Large intestine (tissue), 3 donors: ENCODE measurements around the gene CYSTM1. TPM values are rescaled to one million over a fixed set of nuclear protein-coding genes. Genes with fewer than 3 reads are reported as not detected.
A peak's percentile ranks its signal among the peaks of the same experiment; 100 is the strongest.
"Not testable (repeated sequence)": the region's sequence is repeated elsewhere in the genome, so short reads cannot be mapped to it uniquely, and the experiment has no call there.

Experiments used
- DNase-seq, 2 donors: peaks; one replicate each; pipeline versions ENCODE4 v3.0.0 to v3.0.0-alpha.2; 2013
- H3K27ac ChIP-seq: one replicate; pipeline ENCODE4 v1.5.1; 2013; ENCODE audit warnings: low read length
- H3K27me3 ChIP-seq: 2 replicates; pipeline ENCODE4 v1.6.1; 2013; ENCODE audit warnings: low read length; ENCODE audit not compliant: control insufficient read depth, insufficient read depth
- H3K36me3 ChIP-seq: 2 replicates; pipeline ENCODE4 v1.6.1; 2013; ENCODE audit warnings: low read length; ENCODE audit not compliant: control insufficient read depth, insufficient read depth
- H3K4me1 ChIP-seq: one replicate; pipeline ENCODE4 v1.6.1; 2013; ENCODE audit warnings: low read length; ENCODE audit not compliant: control insufficient read depth, insufficient read depth
- H3K4me3 ChIP-seq: one replicate; pipeline ENCODE4 v1.5.1; 2013; ENCODE audit warnings: low read length
- H3K9me3 ChIP-seq: one replicate; pipeline ENCODE4 v1.6.1; 2013; ENCODE audit warnings: mild to moderate bottlenecking, low read depth, low read length, moderate library complexity; ENCODE audit not compliant: control insufficient read depth
- WGBS: methylation state at CpG from one replicate; pipeline ENCODE4 v1.1.5; 2013; ENCODE audit warnings: low lambda C conversion rate; ENCODE audit not compliant: insufficient coverage; 5-methylcytosine and 5-hydroxymethylcytosine counted together
- polyA plus RNA-seq: library from polyadenylated mRNA; unstranded; fragments of 120-200 nt; gene quantifications from one replicate; pipeline ENCODE4 v1.2.1, GENCODE V29; 2013

CYSTM1 gene
- polyA plus RNA-seq, 1 donor = 94.5 TPM

DNA sequence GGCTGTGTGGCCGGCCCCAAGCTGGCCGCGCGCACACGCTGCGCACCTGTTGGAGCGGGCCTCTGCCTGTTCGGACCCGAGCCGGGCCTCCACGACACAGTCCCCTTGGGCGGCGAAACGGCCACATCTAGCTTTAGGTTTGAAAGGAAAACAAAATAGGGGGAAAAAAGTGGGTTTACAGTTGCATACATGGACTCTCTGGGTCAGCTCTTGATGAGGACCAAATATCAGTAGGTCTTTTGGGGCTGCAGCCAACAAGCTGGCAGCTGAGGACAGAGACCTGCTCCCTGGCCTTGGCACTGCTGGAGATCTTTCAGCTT lies 28.5 kb upstream of the CYSTM1 start:
- peaks cover 28% of the 10 kb centered on the region for H3K4me1 ChIP-seq
- no peak overlapping the region for H3K27ac ChIP-seq
- no peaks in the 10 kb centered on the region for H3K36me3 ChIP-seq
- H3K27me3 ChIP-seq = peaks cover 37% of the 10 kb centered on the region
- no peak for DNase-seq
- H3K4me3 ChIP-seq = peak overlapping the region; percentile 32
- peaks cover 2% of the 10 kb centered on the region for H3K9me3 ChIP-seq
- WGBS = no CpG with 5 or more reads among the region's 14 CpGs

DNA sequence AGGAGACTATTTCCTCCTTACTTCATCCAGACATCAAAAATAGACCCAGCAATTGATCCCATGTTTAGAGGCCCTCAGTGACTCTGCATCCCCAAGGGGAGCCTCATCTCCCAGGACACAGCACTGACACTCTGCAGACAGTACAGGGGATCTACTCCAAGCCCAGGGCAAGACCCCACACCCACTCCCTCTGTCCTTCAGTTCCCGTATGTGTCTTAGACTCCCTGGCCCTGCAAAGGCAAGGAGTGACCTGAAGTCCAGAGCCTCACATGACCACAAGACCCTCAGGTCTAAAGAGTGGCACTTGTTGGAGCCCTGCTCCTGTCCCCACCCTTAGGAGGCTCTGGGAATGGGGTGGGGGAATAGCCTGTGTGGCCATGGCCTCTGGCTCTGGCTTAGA lies 27.5 kb upstream of the CYSTM1 start:
- no peak overlapping the region for H3K27ac ChIP-seq
- H3K27me3 ChIP-seq = peaks cover 37% of the 10 kb centered on the region
- peaks cover 29% of the 10 kb centered on the region for H3K4me1 ChIP-seq
- H3K4me3 ChIP-seq = no peak overlapping the region
- WGBS = no CpG with 5 or more reads among the region's 1 CpG
- no peak for DNase-seq
- peaks cover 2% of the 10 kb centered on the region for H3K9me3 ChIP-seq
- H3K36me3 ChIP-seq = no peaks in the 10 kb centered on the region

DNA sequence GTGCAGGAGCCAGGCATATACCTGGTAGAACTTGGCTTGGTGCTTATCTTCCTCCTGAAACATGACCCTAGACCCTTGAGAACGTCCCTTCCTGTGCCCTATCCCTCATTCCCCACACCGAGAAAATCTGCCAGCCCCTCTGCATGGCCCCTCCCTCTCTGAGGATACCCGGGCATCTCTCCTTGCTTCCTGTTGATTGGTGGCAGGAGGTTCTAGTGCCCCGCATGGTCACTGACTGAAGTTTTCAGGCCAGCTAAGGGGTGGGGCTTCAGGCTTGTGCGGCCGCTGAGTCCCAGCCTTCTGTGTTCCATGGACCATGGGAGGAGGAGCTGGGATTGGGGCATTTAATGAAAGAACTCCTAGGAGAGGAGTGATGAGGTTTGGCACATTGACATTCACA lies 26.5 kb upstream of the CYSTM1 start:
- Histone ChIP-seq H3K27me3 (peaks cover 42% of the 10 kb centered on the region), H3K27ac (no peak overlapping the region), H3K36me3 (no peaks in the 10 kb centered on the region), H3K9me3 (peaks cover 2% of the 10 kb centered on the region), H3K4me3 (no peak overlapping the region), H3K4me1 (peaks cover 20% of the 10 kb centered on the region)
- no CpG with 5 or more reads among the region's 6 CpGs for WGBS
- DNase-seq = no peak

DNA sequence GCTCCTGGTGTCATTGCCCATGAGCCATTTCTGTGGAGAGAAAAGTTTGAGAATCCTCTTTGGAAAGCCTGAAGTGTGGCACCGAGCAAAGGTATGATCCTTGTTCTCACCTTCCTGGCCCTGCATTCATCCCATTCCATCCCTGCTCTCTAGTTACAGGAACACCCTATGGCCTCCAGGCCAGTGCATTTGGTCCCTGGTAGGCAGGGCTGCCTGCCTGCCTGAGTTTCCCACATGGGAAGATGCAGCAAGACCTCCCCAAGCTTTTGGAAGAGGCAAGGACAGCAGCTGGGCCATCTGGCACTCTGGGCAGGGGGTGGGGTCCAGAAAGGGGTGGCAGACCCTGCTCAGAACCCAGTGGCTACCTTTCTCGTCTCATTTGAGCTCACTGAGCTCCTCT lies 24.8 kb upstream of the CYSTM1 start:
- Histone ChIP-seq H3K27me3 (peaks cover 45% of the 10 kb centered on the region), H3K9me3 (peaks cover 2% of the 10 kb centered on the region), H3K27ac (no peak overlapping the region), H3K4me1 (peaks cover 13% of the 10 kb centered on the region), H3K36me3 (no peaks in the 10 kb centered on the region), H3K4me3 (no peak overlapping the region)
- DNase-seq = no peak
- no CpG with 5 or more reads among the region's 2 CpGs for WGBS

DNA sequence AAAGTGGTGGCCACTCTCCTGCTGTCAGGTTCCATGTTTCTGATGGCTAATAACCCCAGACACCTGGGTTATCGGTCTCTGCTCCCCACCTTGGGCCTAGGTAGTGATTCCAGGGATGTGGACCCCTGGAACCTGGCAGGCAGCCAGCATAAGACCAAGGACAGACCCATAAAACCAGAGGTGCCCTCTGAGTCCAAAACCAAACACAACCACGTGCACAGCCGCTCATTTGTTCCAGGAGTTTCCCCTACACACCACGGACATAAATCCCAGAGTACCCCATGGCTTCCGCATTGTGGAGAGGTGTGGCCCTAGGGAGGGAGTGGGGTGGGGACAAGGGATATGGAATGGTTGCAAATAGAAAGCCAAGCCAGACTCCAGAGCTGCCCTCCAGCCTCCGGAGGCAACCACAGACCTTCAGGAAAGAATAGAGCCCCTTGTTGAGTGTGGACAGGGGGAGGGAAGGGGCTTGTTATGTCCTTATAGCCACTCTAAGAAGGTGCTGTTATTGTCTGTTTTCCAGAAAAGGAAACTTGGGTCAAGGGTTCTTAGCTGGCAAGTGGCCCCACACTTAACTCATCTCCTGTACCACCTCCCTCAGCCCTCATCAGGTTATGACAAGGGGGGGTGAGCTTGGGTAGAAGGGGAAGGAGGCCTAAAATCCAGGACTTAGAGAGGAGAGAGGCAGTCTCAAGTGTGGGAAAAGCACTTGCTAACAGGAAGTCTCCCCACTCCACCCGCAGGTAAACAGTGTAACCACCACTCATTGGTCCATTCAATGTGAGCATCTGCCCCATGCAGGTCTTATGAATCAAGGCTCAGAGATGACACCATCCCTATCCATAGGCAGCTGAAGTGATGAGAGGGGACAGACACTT lies 23.6 kb upstream of the CYSTM1 start:
- H3K27me3 ChIP-seq = peaks cover 35% of the 10 kb centered on the region
- no CpG with 5 or more reads among the region's 7 CpGs for WGBS
- peak; percentile 69 to 81 for DNase-seq

DNA sequence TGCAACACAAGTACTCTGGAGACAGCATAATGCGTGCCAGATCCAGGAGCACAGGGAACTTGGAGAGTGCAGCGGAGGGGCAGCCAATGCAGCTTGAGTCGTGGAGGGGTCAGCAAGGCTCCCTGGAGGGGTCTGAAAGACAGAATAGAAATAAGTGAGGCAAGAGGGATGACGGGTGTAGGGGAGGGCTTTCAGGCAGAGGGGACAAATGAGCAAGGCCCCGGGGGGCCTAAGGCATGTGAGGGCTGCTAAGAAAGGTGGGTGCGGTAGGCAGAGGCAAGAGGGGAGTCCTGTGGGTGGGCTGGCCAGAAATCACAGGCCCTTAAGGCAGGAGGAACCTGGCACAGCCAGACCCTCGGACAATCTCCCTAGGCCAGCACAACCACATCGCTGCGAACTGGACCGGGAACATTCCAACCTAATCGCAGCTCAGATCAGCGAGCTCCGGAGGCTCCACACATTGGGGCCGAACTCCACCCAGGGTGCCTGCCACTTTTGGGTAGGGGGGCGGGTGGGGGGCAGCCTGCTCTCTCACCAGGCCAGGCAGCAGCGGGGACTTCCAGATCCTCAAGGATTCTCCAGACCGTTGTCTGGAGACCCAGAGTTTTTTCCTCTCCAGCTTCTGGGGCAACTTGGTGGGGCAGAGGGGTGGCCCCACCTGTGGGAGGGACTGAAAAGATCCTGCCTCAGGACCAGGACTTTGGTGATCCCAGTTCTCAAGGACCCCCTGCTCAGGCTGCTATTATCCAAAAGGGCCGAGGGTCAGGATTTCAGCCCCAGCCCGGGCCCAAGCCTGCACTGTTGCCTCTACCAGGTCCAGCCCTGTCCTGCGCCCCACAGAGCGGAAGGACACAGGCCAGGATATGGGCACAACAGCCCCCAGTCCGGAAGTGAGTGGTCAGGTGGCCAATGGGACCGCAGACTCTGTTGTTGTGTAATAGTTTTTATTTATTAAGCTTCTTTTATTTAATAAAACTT lies 22.7 kb upstream of the CYSTM1 start:
- H3K9me3 ChIP-seq = no peaks in the 10 kb centered on the region
- 75% methylated on average over 2 of the region's 23 CpGs for WGBS
- DNase-seq = no peak
- H3K27ac ChIP-seq = no peak overlapping the region
- no peaks in the 10 kb centered on the region for H3K36me3 ChIP-seq
- peaks cover 26% of the 10 kb centered on the region for H3K27me3 ChIP-seq
- H3K4me3 ChIP-seq = no peak overlapping the region
- H3K4me1 ChIP-seq = peaks cover 12% of the 10 kb centered on the region

More for the DNA sequence above, 23.6 kb upstream of the CYSTM1 start:
- Histone ChIP-seq H3K27ac (no peak overlapping the region), H3K4me1 (peaks cover 9% of the 10 kb centered on the region), H3K36me3 (no peaks in the 10 kb centered on the region), H3K4me3 (no peak overlapping the region), H3K9me3 (no peaks in the 10 kb centered on the region)

DNA sequence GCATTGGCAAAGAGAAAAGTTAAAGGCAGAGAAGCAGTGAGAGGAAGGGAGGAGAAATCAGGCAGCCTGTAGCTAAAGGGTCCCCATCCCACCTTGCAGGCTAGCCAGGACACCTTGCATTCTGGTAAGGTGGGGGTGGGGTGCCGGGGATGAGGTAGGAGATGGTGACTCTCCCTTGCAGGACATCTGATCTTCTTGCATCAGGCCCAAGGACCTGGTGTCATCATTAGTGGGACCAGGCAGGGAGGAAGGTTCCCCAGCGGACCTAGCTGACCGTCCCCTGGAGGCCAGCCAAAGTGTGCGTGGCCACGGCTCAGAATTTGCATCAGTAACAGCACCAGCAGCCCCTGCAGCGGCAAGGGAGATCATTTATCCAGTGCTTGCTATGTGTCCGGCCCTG lies 21.7 kb upstream of the CYSTM1 start:
- WGBS = no CpG with 5 or more reads among the region's 7 CpGs

DNA sequence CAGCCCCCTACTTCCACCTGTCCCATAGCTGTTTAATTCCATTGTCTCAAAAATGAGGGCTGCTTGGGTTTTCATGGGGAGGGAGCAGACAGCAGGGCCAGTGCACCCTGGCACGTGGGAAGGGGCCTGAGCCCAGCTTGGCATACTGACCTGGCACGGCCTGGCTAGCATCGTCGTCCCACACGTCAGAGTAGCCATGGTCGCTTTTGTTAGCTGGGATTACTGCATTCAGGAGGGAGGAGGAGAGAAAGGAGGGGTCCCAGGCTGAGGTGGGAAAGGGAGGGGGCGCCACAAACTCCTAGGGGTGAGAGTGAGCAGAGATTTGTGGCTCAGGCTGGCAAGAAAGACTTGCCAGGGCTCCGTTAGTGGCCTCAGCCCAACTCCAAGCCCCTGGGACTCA lies 21.1 kb upstream of the CYSTM1 start:
- Histone ChIP-seq H3K4me3 (no peak overlapping the region), H3K36me3 (no peaks in the 10 kb centered on the region), H3K27ac (no peak overlapping the region), H3K9me3 (no peaks in the 10 kb centered on the region), H3K4me1 (peaks cover 12% of the 10 kb centered on the region), H3K27me3 (peaks cover 13% of the 10 kb centered on the region)
- WGBS = no CpG with 5 or more reads among the region's 8 CpGs
- no peak for DNase-seq

More for the DNA sequence above, 21.7 kb upstream of the CYSTM1 start:
- no peaks in the 10 kb centered on the region for H3K36me3 ChIP-seq
- H3K4me1 ChIP-seq = peaks cover 12% of the 10 kb centered on the region
- H3K27ac ChIP-seq = no peak overlapping the region
- H3K4me3 ChIP-seq = no peak overlapping the region
- H3K27me3 ChIP-seq = peaks cover 16% of the 10 kb centered on the region
- H3K9me3 ChIP-seq = no peaks in the 10 kb centered on the region
- no peak for DNase-seq

DNA sequence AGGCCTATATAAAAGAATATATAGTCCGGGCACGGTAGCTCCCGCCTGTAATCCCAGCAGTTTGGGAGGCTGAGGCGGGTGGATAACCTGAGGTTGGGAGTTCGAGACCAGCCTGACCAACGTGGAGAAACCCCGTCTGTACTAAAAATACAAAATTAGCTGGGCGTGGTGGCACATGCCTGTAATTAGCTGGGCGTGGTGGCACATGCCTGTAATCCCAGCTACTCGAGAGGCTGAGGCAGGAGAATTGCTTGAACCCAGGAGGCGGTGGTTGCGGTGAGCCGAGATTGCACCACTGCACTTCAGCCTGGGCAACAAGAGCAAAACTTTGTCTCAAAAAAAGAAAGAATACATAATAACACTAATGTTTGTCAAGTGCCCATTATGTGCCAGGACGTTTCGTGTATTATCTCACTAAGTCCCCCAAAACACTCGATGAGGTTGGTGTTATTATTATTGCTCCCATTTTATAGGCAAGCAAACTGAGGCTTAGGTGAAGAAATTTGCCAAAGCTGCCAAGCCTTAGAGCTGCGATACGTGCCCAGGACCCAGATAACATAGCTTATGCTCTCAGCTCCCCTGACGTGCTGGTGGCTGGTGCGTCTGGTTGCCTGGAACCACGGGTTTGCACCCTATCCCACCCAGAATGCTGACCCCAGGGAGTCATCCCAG lies 20.1 kb upstream of the CYSTM1 start:
- not testable (repeated sequence) for H3K36me3 ChIP-seq, DNase-seq, H3K9me3 ChIP-seq, H3K4me3 ChIP-seq, H3K27ac ChIP-seq
- H3K27me3 ChIP-seq = peaks cover 13% of the 10 kb centered on the region
- WGBS = 100% methylated on average over 2 of the region's 21 CpGs
- peaks cover 12% of the 10 kb centered on the region for H3K4me1 ChIP-seq
